ENCODE measurements around the gene ETFRF1. TPM values are rescaled to one million over a fixed set of nuclear protein-coding genes. Genes with fewer than 3 reads are reported as not detected.

ETFRF1 gene
- total and polyA plus RNA-seq, 2 of the 8 experiments (the other 6 are each of a cell fraction or from before 2014, with no cell fraction given), result 4.3 to 7.7 TPM

GRCh38 chr12:25186038-25186787 lies 8.8 kb upstream of the ETFRF1 start:
- Histone ChIP-seq H3K23me2 (ENCODE audit: low read depth, low read length) (no peaks in the 10 kb centered on the region), H3K9ac (replicated peaks in 1 of 4; ENCODE audit: extremely low read depth in 1 of 4, low read depth in 3 of 4, low read length in 3 of 4) (no peak overlapping the region), H3K4me3 (ENCODE audit: extremely low read depth in 1 of 4, insufficient read depth in 2 of 4, low read depth in 3 of 4, low read length in 4 of 4) (no peak overlapping the region), H3K9me3 (ENCODE audit: insufficient read depth in 2 of 2, low read depth in 1 of 2, low read length in 1 of 2) (no peaks in the 10 kb centered on the region), H4K5ac (ENCODE audit: insufficient read length, low read depth, low read length) (no peak overlapping the region), H4K8ac (ENCODE audit: extremely low read depth, insufficient read depth, low read length) (no peak overlapping the region), H3K4me2 (ENCODE audit: insufficient read depth in 1 of 2, low read depth in 2 of 2, low read length in 2 of 2) (no peak overlapping the region), H3K27ac (ENCODE audit: low read depth, low read length) (no peak overlapping the region), H2BK20ac (ENCODE audit: low read length) (no peak overlapping the region), H2AK5ac (ENCODE audit: low read depth, low read length) (no peak overlapping the region), H4K91ac (replicated peaks; ENCODE audit: insufficient read length, low read length) (no peak overlapping the region), H3K27me3 (replicated peaks in 1 of 4; ENCODE audit: control insufficient read depth in 3 of 4, extremely low read depth in 1 of 4, insufficient read depth in 3 of 4, low read length in 3 of 4) (no peaks in the 10 kb centered on the region), H3K4ac (replicated peaks; ENCODE audit: insufficient read length, low read depth, low read length) (no peak overlapping the region), H2AFZ (ENCODE audit: low read length) (no peak overlapping the region), H3K79me2 (ENCODE audit: control insufficient read depth in 1 of 2, insufficient read depth in 2 of 2, low read length in 2 of 2) (no peaks in the 10 kb centered on the region), H2BK5ac (ENCODE audit: low read depth, low read length) (no peak overlapping the region), H3K79me1 (ENCODE audit: low read depth, low read length) (no peaks in the 10 kb centered on the region), H4K20me1 (replicated peaks in 1 of 2; ENCODE audit: control insufficient read depth in 1 of 2, insufficient read depth in 2 of 2, low read length in 2 of 2) (no peaks in the 10 kb centered on the region), H3K56ac (replicated peaks; ENCODE audit: insufficient read length, low read depth, low read length) (no peak overlapping the region), H3K36me3 (ENCODE audit: control insufficient read depth in 2 of 4, insufficient read depth in 4 of 4, low read length in 3 of 4) (no peaks in the 10 kb centered on the region), H3K18ac (ENCODE audit: extremely low read depth, low read length) (no peak overlapping the region), H3K14ac (ENCODE audit: insufficient read length) (no peak overlapping the region), H2BK15ac (ENCODE audit: low read length) (no peak overlapping the region), H3K4me1 (replicated peaks in 1 of 4; ENCODE audit: control insufficient read depth in 3 of 4, insufficient read depth in 4 of 4, low read length in 3 of 4) (no peaks in the 10 kb centered on the region), H2BK120ac (replicated peaks; ENCODE audit: low read depth, low read length) (no peak overlapping the region), H2BK12ac (ENCODE audit: low read depth, low read length) (no peak overlapping the region), H3K23ac (ENCODE audit: insufficient read length) (no peak overlapping the region)
- FAIRE-seq, result no peak
- ChIA-PET CTCF (ENCODE audit: partially characterized antibody) (no interaction called here), POLR2A (ENCODE audit: partially characterized antibody) (no interaction called here)
- no peak for DNase-seq (ENCODE audit: low read depth in 1 of 2, low spot score in 2 of 2)
- 94% methylated on average over 4 of the region's 4 CpGs; no CpG with 5 or more reads in 1 of the 2 experiments for WGBS, 2 experiments (ENCODE audit: extremely low coverage in 1 of 2, insufficient coverage in 1 of 2, insufficient read length in 1 of 2, insufficient replicate concordance in 2 of 2, low coverage in 1 of 2, low lambda C conversion rate in 2 of 2, missing lambda C conversion rate in 1 of 2)
- no peak for TF ChIP-seq SP1 (IDR thresholded peaks at IDR 0.05; ENCODE audit: low read depth, low read length)
- TF ChIP-seq HDAC6 (IDR thresholded peaks at IDR 0.05; ENCODE audit: low read depth, low read length), result no peak
- no peak for TF ChIP-seq TEAD4 (IDR thresholded peaks at IDR 0.05; ENCODE audit: low read depth, low read length)
- no peak for TF ChIP-seq RFX5 (IDR thresholded peaks at IDR 0.05; ENCODE audit: borderline replicate concordance, low read depth, low read length)
- no peak for TF ChIP-seq EGR1 (IDR thresholded peaks at IDR 0.05; ENCODE audit: borderline replicate concordance, low read depth, low read length)
- no peak for TF ChIP-seq CTCF (IDR thresholded peaks at IDR 0.05; ENCODE audit: control extremely low read depth in 1 of 3, insufficient read depth in 1 of 3, low read depth in 1 of 3, low read length in 3 of 3)
- no peak for TF ChIP-seq BRCA1 (IDR thresholded peaks at IDR 0.05; ENCODE audit: low read depth, low read length)
- no peak for TF ChIP-seq RXRA (IDR thresholded peaks at IDR 0.05; ENCODE audit: insufficient read depth, low read depth, low read length)
- no peak for TF ChIP-seq POLR2AphosphoS5 (IDR thresholded peaks at IDR 0.05; ENCODE audit: low read depth, low read length)
- no peak for TF ChIP-seq TBP (IDR thresholded peaks at IDR 0.05; ENCODE audit: low read depth, low read length)
- no peak for TF ChIP-seq SP4 (IDR thresholded peaks at IDR 0.05; ENCODE audit: low read length)
- TF ChIP-seq RBBP5 (IDR thresholded peaks at IDR 0.05; ENCODE audit: borderline replicate concordance, low read depth, low read length), result no peak

Measured in H1 (cell line).